H1 (cell line): ENCODE data around the gene CCDC8. TPM values are rescaled to one million over a fixed set of nuclear protein-coding genes. Genes with fewer than 3 reads are reported as not detected.

Experiments used
- CBX5 ChIP-seq: fragments of 300-800, 300-1000 bp; sonication (generic); IDR thresholded peaks from 2 replicates; pipeline ENCODE4 v1.7.1; 2016; ENCODE audit warnings: antibody characterized with exemption, low read length, low read depth
- polyA plus RNA-seq, 7 experiments: library from polyadenylated mRNA; depleted of rRNA in 3 of 7; stranded (reverse) in 5 of 7; unstranded in 2 of 7; fragments of >200 nt in 5 of 7; fragments of 200-250 nt in 2 of 7; gene quantifications; 1 replicate in 5 of 7; 2 replicates in 1 of 7; 4 replicates in 1 of 7; pipeline versions ENCODE4 v1.2.1 to v1.2.3, GENCODE V29; 2011 to 2013; ENCODE audit warnings: missing spikeins in 2 of 7, mixed read lengths in 2 of 7
- total RNA-seq: library from RNA; stranded (reverse); fragmentation: NEBNext Ultra II Directional; extraction: Animal tissue kit (Norgen Biotek cat#: 25700); gene quantifications from 2 replicates; pipeline ENCODE4 v1.2.1, GENCODE V29; 2021

Gene CCDC8
- total and polyA plus RNA-seq, 2 of the 8 experiments (the other 6 are each of a cell fraction or from before 2014, with no cell fraction given) = 4.9 to 13.6 TPM

DNA sequence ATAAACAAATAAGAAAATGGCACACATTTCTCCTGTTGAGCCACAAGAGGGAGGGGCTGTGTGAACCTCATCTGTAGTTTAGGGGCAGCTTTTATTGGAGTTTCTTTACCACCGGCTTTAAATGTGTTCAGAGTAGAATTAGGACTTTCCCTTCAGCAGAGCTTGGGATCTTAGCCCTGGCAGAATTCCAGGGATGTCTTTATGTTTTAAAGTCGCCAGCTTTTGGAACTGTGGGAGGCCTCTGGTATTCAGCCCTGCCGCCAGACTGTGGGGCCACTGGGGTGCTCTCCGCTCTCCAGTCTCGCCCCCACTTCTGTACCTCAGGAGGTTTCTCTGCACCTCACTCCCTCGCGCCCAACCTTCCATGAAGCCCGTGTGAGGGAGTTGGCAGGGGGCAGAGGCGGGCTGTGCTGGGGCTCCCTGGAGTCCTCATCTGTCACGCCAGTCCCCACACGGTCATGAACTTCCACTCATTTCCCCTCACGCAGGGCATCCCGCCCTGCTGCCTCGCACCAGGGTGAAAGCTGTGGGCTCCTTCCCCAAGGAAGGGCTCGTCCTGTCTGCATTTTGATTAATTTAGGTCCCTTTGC is 31.5 kb downstream of the CCDC8 start (continued):
- TF ChIP-seq CBX5 = no peak
